ENCODE measurements around the gene RCBTB2.

DNA sequence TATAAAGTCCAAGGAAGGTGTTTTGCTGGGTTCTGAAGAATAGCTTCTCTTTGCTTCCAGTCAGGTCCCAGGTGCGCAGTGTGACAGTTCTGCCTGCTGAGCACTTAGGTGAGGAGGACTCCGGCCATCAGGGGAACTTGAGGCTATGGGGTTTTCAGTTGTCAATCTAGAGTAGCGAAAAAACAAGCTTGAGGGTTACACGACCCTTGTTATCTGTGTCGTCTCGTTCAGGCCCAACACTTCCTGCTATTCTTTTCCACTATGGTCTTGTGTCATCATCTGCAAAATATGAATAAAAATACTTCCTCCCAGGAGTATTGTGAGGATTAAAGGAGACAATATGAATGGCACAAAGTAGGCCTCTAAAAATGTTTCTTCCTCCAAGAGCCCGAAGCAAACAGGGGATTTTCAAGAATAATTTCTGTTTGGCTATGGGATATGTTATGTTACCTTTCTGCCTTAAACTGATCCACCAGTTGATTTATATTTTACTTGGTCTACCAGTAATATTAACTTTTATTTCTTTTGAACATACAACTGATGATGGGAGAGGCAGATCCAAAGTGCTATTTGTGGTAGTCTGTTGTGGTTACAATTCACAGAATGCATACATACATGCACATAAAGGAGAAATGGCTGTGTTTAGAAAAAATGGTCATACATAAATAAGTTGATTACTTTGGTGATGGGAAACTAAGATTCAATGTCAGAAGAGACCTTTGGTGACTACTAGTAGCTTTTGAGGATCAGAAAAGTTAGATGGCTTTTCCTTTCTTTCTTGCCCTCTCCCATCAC lies 40.5 kb upstream of the RCBTB2 start:
- TF ChIP-seq, protein P1, sequence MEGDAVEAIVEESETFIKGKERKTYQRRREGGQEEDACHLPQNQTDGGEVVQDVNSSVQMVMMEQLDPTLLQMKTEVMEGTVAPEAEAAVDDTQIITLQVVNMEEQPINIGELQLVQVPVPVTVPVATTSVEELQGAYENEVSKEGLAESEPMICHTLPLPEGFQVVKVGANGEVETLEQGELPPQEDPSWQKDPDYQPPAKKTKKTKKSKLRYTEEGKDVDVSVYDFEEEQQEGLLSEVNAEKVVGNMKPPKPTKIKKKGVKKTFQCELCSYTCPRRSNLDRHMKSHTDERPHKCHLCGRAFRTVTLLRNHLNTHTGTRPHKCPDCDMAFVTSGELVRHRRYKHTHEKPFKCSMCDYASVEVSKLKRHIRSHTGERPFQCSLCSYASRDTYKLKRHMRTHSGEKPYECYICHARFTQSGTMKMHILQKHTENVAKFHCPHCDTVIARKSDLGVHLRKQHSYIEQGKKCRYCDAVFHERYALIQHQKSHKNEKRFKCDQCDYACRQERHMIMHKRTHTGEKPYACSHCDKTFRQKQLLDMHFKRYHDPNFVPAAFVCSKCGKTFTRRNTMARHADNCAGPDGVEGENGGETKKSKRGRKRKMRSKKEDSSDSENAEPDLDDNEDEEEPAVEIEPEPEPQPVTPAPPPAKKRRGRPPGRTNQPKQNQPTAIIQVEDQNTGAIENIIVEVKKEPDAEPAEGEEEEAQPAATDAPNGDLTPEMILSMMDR (IDR thresholded peaks at IDR 0.05; ENCODE audit: low read depth, low read length, poor library complexity, severe bottlenecking) = no peak
- TF ChIP-seq EZH2phosphoT487 (IDR thresholded peaks at IDR 0.05; ENCODE audit: borderline replicate concordance, low read length) = no peak

All from DOHH2 (cell line).